GM19240 (cell line): ENCODE measurements around the gene CACFD1.

Experiments used
- DNase-seq: peaks from one replicate; pipeline ENCODE4 v3.0.0; 2011; ENCODE audit warnings: low spot score; ENCODE audit not compliant: insufficient read length

CACFD1 gene

DNA sequence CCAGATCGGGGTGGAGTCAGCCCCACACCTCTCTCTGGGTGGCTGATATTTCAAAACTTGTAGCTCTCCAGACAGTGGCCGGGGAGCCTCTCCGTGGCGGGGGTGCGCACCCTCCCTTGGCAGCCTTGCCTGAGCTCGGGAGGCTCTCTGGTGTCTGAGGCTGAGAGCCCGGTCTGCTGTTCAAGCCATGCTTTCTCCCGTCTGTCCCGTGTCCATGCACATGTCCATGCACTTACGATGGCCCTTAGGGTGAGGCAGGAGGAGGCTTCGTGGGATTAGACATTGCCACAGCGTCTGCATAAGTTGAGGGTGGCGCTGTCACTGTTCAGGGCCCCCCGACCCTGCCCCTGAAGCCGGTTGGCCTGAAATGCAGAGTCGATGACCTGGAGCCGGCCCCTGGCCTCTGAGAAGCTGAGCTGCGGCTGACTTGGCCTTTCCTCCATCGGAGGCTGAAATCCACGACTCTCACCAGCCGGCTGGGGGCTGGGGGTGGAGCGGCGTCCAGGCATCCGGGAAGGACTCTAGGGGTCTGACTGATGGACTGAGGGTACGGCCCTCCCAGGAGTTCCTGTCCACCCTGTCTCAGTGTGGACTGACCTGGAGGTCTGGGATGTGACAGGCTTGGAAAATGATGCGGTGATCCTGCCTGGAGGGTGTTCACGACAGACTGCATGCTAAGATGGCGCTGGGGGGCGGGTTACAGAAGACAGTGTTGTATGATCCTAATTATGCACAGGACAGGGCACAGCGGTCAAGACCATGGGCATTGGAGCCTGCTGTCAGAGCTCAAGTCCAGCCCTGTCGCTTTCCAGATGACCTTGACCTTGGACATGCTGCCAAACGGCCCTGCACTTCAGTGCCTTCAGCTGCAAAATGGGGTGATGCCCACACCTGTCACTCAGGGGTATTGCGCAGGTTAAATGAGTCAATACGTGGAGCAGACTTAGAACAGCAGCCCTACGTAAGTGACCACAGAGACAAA, 37.4 kb downstream of the CACFD1 start:
- no peak for DNase-seq

GRCh38 chr9:133499132-133499891, 39.5 kb downstream of the CACFD1 start:
- DNase-seq, result no peak

DNA sequence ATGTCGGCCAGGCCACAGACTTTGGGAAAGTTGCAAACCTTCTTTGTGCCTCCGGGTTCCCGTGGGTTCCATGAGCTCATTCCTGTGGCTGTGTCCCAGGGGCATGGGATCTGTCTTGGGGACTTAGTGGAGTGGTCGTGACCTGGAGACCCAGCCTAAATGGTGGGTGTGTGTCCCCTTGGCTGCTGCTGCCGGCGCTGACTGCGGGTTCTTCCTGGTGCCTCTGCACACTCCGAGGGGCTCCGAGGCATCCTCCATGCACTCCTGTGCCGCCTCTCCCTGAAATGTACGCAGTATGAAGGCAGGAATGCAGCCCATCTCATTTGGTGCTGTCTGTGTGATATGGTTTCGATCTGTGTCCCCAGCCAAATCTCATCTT, 40.1 kb downstream of the CACFD1 start:
- DNase-seq, result no peak

GRCh38 chr9:133502112-133502511, 42.3 kb downstream of the CACFD1 start:
- DNase-seq, result no peak

DNA sequence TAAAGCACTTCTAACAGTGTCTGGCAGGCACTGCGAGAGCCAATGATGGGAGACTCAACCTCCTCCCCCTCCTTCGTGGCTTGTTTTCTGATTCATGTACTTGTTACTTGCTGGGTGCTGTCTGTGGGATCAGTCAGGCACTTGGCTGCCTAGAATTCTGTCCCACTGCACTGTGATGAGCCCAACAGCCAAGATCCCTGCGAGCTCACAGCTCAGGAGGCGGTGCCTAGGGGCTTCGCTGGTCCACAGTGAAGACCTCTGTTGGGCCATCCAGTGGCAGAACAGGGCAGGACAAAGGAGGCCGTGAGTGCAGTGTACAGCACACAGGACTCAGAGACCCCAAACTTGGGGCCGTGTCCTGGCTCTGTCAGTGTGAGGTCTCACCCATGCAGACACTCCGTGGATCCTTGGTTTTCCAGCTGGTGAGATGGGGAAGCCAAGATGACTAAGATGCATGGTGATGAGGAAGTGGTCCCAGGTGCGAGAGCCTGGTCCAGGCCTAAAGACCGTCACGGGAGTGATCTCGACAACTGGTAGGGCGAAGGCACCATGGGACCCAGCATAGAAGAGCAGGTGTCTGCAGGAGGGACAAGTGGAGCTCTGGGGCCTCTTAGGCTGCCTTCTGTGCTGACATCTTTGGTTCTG, 45.5 kb downstream of the CACFD1 start:
- no peak for DNase-seq

DNA sequence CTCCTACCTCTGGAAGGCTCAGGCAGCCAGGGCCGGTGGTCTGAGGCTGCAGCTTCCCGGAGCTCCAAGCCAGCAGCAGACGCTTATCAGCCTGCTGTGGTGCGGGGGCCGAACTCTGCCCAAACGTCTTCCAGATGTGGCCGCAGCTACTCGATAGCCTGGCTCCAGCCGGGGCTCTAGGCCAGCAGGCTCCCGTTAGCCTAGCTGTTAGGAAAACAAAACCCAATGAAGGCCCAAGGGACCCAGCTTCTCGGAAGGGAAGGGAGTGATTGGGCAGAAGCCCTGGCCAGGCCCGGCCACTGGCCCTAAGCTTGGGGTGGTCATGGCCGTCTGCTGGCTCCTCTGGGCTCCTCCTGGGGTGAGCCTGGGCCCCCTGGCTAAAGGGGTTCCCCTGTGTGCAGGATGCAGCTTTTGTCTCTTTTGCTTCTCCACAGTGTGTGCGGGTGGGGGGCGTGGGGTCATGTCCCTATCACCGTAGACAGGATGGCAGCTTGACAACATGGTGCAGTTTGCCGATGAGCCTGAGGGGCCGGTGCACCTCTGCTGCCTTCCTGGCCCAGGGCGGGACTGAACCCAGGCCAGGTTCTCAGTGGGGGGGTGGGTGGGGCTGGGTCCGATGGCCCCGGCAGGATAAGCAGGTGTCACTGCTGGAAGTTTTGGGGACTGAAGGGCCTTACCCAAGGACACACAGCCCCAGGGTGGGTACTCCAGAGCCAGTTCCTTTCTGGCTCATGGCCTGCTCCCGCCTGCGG, 46.3 kb downstream of the CACFD1 start:
- DNase-seq, result no peak

GRCh38 chr9:133506653-133507038, 46.9 kb downstream of the CACFD1 start:
- no peak for DNase-seq

DNA sequence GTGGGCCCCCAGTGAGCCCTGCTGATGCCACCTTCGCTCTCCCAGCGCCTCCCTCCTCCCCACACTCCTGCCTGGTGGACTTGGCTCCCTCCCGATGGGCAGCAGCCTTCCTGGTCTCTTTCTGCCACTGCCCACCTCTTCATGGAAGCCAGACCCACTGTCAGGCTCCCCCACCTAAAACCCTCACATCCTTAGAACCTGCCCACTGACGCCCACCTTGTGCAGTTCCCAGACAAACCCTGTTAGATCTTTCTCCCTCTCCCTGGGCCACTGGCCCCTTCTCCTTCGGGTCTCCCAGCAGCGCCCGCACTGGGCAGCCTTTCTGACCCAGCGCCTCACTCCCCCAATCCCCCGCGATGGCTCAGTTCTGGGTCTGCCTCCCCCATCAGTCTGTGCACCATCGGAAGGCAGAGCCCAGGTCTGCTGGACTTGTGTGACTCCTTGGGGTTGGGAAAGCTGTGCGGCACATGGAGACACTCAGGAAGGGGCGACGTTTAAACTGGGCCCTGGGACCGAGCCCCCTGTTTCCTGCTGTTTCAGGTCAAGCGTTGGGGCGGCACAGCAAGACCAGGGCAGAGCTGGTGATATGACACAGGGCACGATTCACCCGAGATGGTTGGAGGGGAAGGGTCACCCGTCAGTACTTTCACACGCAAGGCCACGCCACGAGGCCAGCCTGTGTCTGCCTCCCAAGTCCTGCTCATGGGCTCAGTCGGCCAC, 47.6 kb downstream of the CACFD1 start:
- no peak for DNase-seq

- no peak for DNase-seq
Observed at GRCh38 chr9:133508046-133508445, 48.3 kb downstream of the CACFD1 start.

GRCh38 chr9:133509179-133510083, 49.7 kb downstream of the CACFD1 start:
- no peak for DNase-seq

DNA sequence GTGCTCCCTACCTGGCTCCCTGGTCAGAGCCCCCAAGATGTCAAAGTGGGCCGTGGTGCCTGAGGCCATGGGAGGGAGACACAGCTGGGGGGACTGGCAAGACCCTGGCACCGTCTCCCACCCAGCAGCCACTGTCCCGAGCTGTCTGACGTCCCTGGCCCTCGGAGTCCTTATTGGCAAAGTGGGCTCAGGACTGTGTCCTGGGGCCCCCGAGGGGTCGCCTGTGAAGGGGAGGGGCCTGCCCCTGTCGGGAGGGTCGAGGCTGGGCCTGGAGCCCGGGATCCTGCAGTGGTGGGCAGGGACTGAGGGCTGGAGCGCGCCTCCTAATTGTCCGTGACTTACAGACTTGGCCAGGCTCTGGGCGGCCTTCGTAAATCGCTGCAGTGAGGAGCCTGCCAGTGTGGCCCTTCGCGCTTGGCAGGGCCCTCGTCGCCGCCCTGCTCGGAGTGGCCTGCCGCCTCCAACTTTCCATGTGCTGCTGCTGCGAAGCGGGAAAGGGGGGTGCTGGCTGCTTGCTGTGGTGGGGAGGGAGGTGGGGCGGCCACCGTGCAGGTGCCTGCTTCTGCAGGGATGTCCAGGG, 51.2 kb downstream of the CACFD1 start:
- DNase-seq, result no peak

DNA sequence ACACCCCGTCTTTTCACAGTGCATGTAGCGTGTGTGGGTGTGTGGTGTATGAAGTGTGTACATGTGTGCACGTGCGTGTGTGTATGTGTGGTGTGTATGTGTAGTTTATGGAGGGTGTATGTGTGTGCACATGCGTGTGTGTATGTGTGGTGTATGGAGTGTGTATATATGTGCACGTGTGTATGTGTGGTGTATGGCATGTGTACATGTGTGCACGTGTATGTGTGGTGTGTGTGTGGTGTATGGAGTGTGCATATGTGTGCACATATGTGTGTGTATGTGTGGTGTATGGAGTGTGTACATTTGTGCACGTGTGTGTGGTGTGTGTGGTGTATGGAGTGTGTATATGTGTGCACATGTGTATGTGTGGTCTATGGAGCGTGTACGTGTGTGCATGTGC, 51.8 kb downstream of the CACFD1 start:
- DNase-seq, result no peak

DNA sequence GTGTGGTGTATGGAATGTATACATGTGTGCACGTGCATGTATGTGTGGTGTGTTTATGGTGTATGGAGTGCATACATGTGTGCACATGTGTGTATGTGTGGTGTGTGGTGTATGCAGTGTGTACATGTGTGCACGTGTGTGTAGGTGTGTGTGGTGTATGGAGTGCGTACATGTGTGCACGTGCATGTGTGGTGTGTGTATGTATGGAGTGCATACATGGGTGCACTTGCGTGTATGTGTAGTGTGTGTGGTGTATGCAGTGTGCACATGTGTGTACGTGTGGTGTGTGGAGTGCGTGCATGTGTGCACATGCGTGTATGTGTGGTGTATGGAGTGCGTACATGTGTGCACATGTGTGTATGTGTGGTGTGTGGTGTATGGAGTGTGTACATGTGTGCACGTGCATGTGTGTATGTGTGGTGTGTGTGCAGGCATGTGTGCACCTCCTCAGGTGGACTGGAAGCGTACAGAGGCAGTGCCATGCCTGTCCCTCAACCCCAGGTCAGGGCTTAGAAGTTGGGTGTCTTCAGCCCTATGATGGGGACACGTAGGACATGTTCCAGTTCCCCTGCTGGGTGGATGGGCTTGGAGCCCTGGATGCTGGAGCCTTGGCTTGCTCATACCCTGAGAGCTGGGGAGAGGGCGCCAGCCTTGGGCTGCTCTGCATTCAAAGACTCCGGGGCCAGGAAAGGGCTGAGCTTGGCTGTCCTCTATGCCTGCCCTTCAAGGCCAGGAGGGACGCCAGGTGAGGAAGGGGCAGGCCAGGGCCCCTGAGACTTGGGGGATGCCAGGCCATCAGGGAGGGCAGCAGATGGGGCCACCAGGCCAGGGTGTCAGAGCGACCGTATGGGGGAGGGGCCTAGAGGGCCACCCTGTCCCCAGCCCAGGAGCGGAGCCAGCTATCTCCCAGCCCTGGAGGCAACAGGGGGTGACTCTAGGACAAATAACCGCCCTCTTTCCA, 52.8 kb downstream of the CACFD1 start:
- DNase-seq, result no peak

DNA sequence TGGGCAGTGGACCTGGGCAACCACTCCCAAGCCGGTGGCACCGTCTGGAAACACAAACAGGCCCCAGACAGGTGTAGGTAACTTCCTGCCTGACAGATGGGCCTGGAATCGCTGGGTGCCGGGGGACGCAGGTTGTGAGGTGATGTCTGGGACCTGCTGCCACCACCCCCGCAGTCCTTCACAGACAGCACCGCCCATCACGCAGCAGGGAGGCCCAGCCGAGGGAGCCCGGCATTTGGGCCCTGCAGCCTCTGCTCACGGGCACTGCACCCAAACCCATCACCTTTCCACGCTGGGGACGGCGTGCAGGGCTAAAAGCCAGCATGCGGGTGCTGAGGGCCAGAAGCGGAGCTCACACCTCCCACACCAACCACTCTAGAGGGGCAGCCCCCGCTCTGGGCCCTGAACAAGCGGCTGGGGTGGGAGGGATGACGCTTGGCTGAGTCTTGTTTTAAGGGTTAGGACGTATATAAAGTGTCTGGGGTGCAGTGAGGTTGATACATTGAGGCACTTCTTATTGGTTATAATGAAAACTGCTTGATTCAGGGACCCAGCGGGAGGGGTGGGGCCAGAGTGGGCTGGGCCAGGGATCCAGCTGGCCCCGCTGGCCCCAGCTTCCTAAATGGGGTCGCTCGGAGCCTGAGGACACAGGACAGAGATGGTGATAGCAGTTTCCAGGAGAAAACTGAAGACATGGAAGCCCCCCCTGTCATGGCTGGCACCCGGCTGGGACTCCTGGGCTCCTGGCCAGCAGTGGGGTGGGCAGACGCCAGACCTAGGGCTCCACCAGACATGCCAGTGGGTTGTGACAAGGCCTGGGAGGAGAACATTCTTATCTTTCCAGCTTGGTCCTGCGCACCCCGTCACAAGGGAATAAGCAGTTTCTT, 53.7 kb downstream of the CACFD1 start:
- no peak for DNase-seq

- DNase-seq, result no peak
Observed at GRCh38 chr9:133514460-133515239, 54.9 kb downstream of the CACFD1 start.

DNA sequence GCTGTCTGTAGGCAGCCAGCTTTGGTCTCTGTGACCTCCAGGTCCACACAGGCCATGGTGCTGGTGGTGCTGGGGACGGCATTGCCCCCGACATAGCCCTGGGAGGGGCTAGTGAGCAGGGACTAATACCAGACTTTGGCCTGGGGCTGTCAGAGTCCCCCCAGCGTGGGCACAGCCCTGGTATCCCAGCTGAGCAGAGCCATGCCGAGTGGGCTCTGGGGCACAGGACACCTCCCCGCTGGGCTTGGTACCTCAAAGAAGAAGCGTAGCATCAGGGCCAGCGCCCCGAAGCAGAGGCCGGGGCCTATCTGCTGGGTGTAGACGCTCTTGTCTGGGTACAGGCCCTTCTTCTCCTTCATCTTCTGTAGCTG, 55.4 kb downstream of the CACFD1 start:
- DNase-seq, result no peak
